GM12873 (cell line): Measurements from ENCODE around the gene COL27A1.

Experiments
- TF ChIP-seq, protein P1 (sequence below): IDR thresholded peaks from 2 replicates; pipeline ENCODE4 v1.5.1; 2012; ENCODE audit warnings: low read depth, mild to moderate bottlenecking, moderate library complexity, low read length, control low read depth; ENCODE audit not compliant: insufficient read depth; ENCODE audit errors: missing control alignments

The COL27A1 gene

DNA sequence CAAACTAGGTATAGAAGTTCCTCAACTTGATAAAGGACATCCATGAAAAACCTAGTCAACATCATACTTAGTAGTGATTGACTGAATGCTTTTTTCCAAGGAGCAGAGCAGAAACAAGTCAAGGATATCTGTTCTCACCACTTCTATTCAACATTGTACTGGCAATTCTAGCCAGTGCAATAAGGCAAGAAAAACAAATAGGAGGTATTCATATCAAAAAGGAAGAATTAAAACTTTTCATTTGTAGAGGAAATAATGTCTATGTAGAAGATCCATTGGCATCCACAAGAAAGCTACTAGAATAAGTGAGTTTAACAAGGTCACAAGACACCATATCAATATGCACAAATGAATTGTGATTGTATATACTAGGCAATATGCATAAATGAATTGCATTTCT is 139.3 kb downstream of the COL27A1 start:
- TF ChIP-seq, protein P1, sequence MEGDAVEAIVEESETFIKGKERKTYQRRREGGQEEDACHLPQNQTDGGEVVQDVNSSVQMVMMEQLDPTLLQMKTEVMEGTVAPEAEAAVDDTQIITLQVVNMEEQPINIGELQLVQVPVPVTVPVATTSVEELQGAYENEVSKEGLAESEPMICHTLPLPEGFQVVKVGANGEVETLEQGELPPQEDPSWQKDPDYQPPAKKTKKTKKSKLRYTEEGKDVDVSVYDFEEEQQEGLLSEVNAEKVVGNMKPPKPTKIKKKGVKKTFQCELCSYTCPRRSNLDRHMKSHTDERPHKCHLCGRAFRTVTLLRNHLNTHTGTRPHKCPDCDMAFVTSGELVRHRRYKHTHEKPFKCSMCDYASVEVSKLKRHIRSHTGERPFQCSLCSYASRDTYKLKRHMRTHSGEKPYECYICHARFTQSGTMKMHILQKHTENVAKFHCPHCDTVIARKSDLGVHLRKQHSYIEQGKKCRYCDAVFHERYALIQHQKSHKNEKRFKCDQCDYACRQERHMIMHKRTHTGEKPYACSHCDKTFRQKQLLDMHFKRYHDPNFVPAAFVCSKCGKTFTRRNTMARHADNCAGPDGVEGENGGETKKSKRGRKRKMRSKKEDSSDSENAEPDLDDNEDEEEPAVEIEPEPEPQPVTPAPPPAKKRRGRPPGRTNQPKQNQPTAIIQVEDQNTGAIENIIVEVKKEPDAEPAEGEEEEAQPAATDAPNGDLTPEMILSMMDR = no peak

DNA sequence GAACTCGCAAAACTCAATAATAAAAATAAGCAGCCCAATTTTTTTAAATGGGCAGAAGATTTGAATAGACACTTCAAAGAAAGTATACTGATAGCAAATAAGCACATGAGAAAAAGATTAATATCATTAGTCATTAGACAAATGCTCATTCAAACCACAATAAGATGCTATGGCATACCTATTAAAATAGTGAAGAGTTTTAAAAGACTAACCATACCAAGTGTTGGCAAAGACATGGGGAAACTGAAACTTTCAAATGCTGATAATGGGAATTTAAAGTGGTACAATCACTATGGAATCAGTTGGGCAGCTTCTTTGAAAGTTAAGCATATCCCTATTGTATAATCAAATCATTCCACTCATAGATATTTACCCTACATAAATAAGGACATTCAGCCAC is 141.0 kb downstream of the COL27A1 start:
- TF ChIP-seq, protein P1 = no peak

- TF ChIP-seq, protein P1 = no peak
These were observed 144.2 kb downstream of the COL27A1 start for GRCh38 chr9:114299286-114300152.

GRCh38 chr9:114300153-114300845 is 145.0 kb downstream of the COL27A1 start:
- TF ChIP-seq, protein P1 = no peak

GRCh38 chr9:114300846-114301797 is 145.8 kb downstream of the COL27A1 start:
- TF ChIP-seq, protein P1 = no peak

DNA sequence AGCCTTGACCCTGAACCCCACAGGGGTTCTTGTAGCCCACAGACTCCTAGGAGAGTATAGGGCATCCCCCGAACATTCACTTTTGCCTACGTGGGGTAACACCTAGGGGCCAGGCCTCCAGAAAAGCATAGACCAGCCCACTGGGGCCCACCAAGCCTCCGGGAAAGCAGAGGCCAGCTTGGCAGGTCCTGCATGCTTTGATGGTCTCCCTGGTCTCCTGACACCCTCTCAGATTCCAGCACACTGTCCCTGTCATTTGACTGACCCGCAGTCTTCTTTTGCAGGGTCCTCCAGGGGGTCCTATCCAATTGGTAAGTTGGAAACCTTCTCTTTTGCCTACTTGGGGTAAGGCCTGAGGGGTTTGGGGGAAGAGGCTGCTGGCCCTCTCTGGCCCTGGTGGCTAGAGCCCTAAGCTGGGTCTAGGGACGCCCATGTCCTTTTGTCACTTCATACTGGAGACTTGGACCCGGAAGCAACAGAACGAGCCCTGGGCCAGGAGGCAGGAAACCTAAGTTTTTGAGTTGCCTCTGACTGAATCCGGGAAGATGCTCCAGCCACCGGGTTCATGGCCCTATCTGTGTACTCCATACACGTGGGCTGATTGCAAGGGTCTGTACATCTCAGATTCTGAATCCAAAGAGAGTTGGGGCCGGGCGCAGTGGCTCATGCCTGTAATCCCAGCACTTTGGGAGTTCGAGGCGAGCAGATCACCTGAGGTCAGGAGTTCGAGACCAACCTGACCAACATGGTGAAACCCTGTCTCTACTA is 146.6 kb downstream of the COL27A1 start:
- TF ChIP-seq, protein P1 = no peak
